Transverse colon (tissue), 4 donors: Measurements from ENCODE around the gene TOGARAM2. TPM values are rescaled to one million over a fixed set of nuclear protein-coding genes. Genes with fewer than 3 reads are reported as not detected.

Source experiments
- DNase-seq: peaks from one replicate; pipeline ENCODE4 v3.0.0-alpha.2; 2019
- H3K27ac ChIP-seq, 4 donors: fragments of 200-600 bp; sonication (generic); 2 replicates each; pipeline ENCODE4 v1.5.1; 2016 to 2018; ENCODE audit warnings: inconsistent platforms in 4 of 4
- H3K27me3 ChIP-seq: fragments of 200-600 bp; sonication (generic); 2 replicates; pipeline ENCODE4 v1.5.1; 2017; ENCODE audit warnings: inconsistent platforms
- H3K36me3 ChIP-seq, 4 donors: fragments of 200-600 bp; sonication (generic); 2 replicates each; pipeline ENCODE4 v1.5.1; 2017 to 2019; ENCODE audit warnings: inconsistent platforms in 4 of 4
- H3K4me1 ChIP-seq, 4 donors: fragments of 200-600 bp; sonication (generic); 2 replicates each; pipeline ENCODE4 v1.5.1; 2017 to 2020; ENCODE audit warnings: inconsistent platforms in 4 of 4
- H3K4me3 ChIP-seq, 4 donors: fragments of 200-600 bp; sonication (generic); 1 replicate in 1 of 4; 2 replicates in 3 of 4; pipeline versions ENCODE4 v1.5.1 to v1.6.1; 2017 to 2019; ENCODE audit warnings: inconsistent platforms in 4 of 4
- H3K9me3 ChIP-seq, 2 donors: fragments of 200-600 bp; sonication (generic); 2 replicates each; pipeline ENCODE4 v1.5.1; 2017 to 2019; ENCODE audit warnings: inconsistent platforms in 2 of 2
- EP300 ChIP-seq: sonication (generic); formaldehyde crosslinking; IDR thresholded peaks from one replicate; pipeline ENCODE4 v1.6.1; 2017; ENCODE audit warnings: antibody characterized with exemption, low read depth
- POLR2A ChIP-seq: fragments of 450-650 bp; IDR thresholded peaks from one replicate; pipeline ENCODE4 v1.6.1; 2016; ENCODE audit warnings: antibody characterized with exemption, mild to moderate bottlenecking, moderate library complexity
- POLR2AphosphoS5 ChIP-seq, 3 donors: sonication (generic); formaldehyde crosslinking; IDR thresholded peaks; one replicate each; pipeline ENCODE4 v1.6.1; 2016; ENCODE audit warnings: antibody characterized with exemption in 3 of 3
- WGBS, 2 donors: methylation state at CpG; one replicate each; pipeline ENCODE4 v1.1.5; 2018; ENCODE audit warnings: low coverage in 1 of 2; 5-methylcytosine and 5-hydroxymethylcytosine counted together
- in situ Hi-C, 4 donors: fragments of 200-750 bp; cut with MboI; loops; one replicate each; pipeline versions ENCODE4 v1.15.0 to v1.15.1; 2017; ENCODE audit warnings: low sequenced_read_pairs in 3 of 4, low pct_ligation_motif_present in 1 of 4, low pct_unique_long_range_greater_than_20kb in 1 of 4
- intact Hi-C: fragments of 100-400 bp; cut with DNase I; formaldehyde crosslinking; loops from one replicate; pipeline ENCODE4 v1.15.1; 2023; ENCODE audit warnings: low total_unique reads
- total RNA-seq, 4 donors: library from RNA; depleted of rRNA; stranded (reverse); fragments of >200 nt; gene quantifications; one replicate each; pipeline ENCODE4 v1.1.0, GENCODE V29; 2016
- TF ChIP-seq, protein P1 (sequence below), 5 experiments: fragments of 200-600 bp in 3 of 5; fragments of 450-650 bp in 2 of 5; sonication (generic) in 3 of 5; IDR thresholded peaks; 1 replicate in 2 of 5; 2 replicates in 3 of 5; pipeline ENCODE4 v1.5.1; 2016 to 2017; ENCODE audit warnings: antibody characterized with exemption in 5 of 5, inconsistent platforms in 3 of 5, mild to moderate bottlenecking in 2 of 5, moderate library complexity in 1 of 5

TOGARAM2 gene
- total RNA-seq, 4 donors from 2014 or later, result 0.79 to 7.1 (median 3.1) TPM; not detected in 1

DNA sequence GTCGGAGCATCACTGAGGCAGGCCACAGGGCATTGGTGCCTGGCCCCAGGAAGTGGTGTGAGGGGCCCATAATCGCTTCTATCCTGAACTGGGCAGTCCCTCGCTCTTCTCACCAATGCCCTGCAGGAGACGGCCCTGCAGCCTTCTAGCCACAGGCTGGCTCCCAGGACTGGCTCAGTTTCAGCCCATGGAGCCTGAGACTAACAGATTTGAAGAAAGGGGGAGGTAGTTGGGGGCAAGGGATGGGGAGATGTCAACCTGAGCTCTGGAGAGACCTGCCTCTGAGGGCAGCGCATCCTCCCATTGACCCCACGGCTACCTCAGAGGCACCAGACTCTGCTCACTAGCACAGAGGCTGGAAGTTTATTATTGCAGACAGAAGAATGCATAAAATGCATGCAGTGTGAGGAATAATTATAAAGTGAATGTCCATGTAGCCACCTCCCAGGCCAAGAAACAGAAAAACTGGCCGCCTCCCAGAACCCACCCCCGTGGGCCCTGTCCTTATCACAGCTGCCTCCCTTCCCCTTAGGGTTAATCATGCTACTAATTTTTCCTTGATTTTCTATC lies 1.4 kb downstream of the TOGARAM2 start:
- no peaks in the 10 kb centered on the region for H3K9me3 ChIP-seq
- WGBS, 2 donors, result 83 to 84% methylated on average over 4 to 8 of the region's 8 CpGs
- TF ChIP-seq, protein P1, sequence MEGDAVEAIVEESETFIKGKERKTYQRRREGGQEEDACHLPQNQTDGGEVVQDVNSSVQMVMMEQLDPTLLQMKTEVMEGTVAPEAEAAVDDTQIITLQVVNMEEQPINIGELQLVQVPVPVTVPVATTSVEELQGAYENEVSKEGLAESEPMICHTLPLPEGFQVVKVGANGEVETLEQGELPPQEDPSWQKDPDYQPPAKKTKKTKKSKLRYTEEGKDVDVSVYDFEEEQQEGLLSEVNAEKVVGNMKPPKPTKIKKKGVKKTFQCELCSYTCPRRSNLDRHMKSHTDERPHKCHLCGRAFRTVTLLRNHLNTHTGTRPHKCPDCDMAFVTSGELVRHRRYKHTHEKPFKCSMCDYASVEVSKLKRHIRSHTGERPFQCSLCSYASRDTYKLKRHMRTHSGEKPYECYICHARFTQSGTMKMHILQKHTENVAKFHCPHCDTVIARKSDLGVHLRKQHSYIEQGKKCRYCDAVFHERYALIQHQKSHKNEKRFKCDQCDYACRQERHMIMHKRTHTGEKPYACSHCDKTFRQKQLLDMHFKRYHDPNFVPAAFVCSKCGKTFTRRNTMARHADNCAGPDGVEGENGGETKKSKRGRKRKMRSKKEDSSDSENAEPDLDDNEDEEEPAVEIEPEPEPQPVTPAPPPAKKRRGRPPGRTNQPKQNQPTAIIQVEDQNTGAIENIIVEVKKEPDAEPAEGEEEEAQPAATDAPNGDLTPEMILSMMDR (IDR thresholded peaks at IDR 0.05), result no peak
- TF ChIP-seq EP300, result no peak
- TF ChIP-seq POLR2AphosphoS5 (IDR thresholded peaks at IDR 0.05), result no peak
- no peak for TF ChIP-seq POLR2A
- in situ Hi-C loops, result no loop called here
- H3K4me3 ChIP-seq, result no peak overlapping the region
- H3K4me1 ChIP-seq, result peaks cover 0 to 18% (median 7%) of the 10 kb centered on the region in 4 donors
- H3K27me3 ChIP-seq, result no peaks in the 10 kb centered on the region
- no peaks in the 10 kb centered on the region for H3K36me3 ChIP-seq
- intact Hi-C loops, result loop anchor here (5.0 to 10.0 kb wide), 2 partner anchors 132 to 1985 kb away; partner anchors contain the start of gene CLIP4
- peak overlapping the region in 3 of 4 donors; percentile 64 to 80 (median 78) for H3K27ac ChIP-seq
- DNase-seq, result no peak

DNA sequence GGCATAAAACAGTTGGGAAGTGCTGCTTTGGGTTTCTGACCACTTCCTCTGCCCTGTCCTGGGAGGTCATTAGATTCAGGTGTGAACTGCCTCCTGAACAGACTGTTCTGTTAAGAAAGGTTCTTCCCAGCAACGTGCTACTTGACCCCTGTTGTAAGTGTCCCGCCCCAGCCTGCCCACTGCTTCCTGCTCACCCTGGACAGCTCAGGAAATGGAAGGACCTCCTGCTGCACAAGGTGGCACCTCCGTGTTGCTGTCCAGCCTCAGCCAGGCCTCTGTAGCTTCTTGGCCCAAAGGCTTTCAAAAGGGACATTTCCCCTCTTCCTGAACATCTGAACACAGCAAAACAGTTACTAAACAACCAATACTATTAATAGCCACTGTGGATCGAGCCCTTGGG lies 5.3 kb downstream of the TOGARAM2 start:
- Histone ChIP-seq H3K4me1 (peaks cover 0 to 20% (median 9%) of the 10 kb centered on the region in 4 donors), H3K27me3 (no peaks in the 10 kb centered on the region), H3K27ac (no peak overlapping the region), H3K4me3 (no peak overlapping the region), H3K9me3 (no peaks in the 10 kb centered on the region), H3K36me3 (no peaks in the 10 kb centered on the region)
- intact Hi-C loops, result loop anchor here (10.0 kb wide), 1 partner anchor 128 kb away; the partner anchor contains the start of gene CLIP4
- TF ChIP-seq EP300 (no peak), POLR2A (no peak), POLR2AphosphoS5 (IDR thresholded peaks at IDR 0.05) (no peak)
- TF ChIP-seq, protein P1 (IDR thresholded peaks at IDR 0.05), result no peak
- in situ Hi-C loops, result no loop called here
- WGBS, 2 donors, result 58% methylated on average over 4 of the region's 4 CpGs; no CpG with 5 or more reads in 1 of the 2 donors
- DNase-seq, result no peak

DNA sequence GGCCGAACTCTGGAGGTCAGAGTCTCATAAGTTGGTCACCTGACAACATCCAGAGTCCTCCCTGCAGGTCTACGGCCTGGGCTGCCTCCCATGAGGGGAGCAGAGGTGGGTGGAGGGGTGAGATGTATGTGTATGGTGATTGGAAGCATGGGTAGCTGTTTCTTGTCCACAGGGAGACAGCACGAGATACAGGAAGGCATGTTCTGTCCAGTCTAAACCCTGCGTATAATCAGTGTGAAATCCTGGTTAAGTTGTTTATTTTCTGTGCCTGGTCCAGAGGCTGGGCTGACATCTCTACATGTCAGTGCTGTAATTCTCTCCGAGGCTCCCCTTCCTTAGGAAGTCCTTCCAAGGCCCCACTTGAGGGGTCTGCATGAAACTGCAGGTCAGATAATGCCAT lies 8.9 kb downstream of the TOGARAM2 start:
- Histone ChIP-seq H3K27me3 (no peaks in the 10 kb centered on the region), H3K4me1 (peaks cover 0 to 23% (median 16%) of the 10 kb centered on the region in 4 donors), H3K4me3 (no peak overlapping the region), H3K27ac (peak overlapping the region; percentile 54 to 80 (median 68)), H3K36me3 (no peaks in the 10 kb centered on the region), H3K9me3 (no peaks in the 10 kb centered on the region)
- 58 to 65% methylated on average over 2 to 5 of the region's 5 CpGs for WGBS, 2 donors
- no peak for TF ChIP-seq EP300
- no peak for TF ChIP-seq POLR2A
- TF ChIP-seq, protein P1 (IDR thresholded peaks at IDR 0.05), result no peak
- TF ChIP-seq POLR2AphosphoS5 (IDR thresholded peaks at IDR 0.05), result no peak
- intact Hi-C loops (loop anchor here (10.0 kb wide), 1 partner anchor 125 kb away; the partner anchor contains the start of gene CLIP4), in situ Hi-C loops (no loop called here)
- no peak for DNase-seq

DNA sequence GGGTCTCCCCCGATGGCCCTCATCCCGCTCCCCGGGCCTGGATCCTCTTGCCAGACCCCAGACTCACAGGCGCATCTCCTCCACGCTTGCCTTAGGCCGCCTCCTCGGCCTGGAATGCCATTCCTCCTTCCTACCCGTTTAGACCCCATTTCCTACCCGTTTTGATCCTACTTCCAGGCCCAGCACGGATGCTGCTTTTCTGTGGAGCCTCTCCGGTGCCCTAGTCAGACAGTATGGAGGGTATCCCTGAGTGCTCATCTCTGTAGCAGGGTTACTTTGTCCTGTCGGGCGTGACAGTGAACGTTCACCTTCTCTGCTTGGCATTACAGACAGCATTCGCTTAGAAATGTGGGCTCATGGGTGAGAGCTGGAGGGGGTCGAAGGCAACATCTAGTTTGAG lies 9.3 kb downstream of the TOGARAM2 start:
- intact Hi-C loops, result no loop called here
- 62 to 85% methylated on average over 8 to 16 of the region's 16 CpGs for WGBS, 2 donors

More for the DNA sequence above, 9.3 kb downstream of the TOGARAM2 start:
- Histone ChIP-seq H3K27ac (peak overlapping the region; percentile 54 to 80 (median 68)), H3K9me3 (no peaks in the 10 kb centered on the region), H3K27me3 (no peaks in the 10 kb centered on the region), H3K4me1 (peaks cover 0 to 23% (median 16%) of the 10 kb centered on the region in 4 donors), H3K36me3 (no peaks in the 10 kb centered on the region), H3K4me3 (no peak overlapping the region)
- TF ChIP-seq EP300 (no peak), POLR2A (no peak), POLR2AphosphoS5 (IDR thresholded peaks at IDR 0.05) (no peak)
- TF ChIP-seq, protein P1 (IDR thresholded peaks at IDR 0.05), result no peak
- in situ Hi-C loops, result no loop called here
- no peak for DNase-seq
